HFF-Myc (cell line): ENCODE results near the gene HS6ST2.

Source experiments
- DNase-seq: peaks from one replicate; pipeline ENCODE4 v3.0.0-alpha.2; 2011; ENCODE audit warnings: low read depth; ENCODE audit errors: extremely low read depth
- H3K4me3 ChIP-seq: replicated peaks from 2 replicates; pipeline ENCODE4 v1.5.1; 2011; ENCODE audit warnings: low read depth, mild to moderate bottlenecking, control low read depth, low read length
- CTCF ChIP-seq: IDR thresholded peaks from 2 replicates; pipeline ENCODE4 v1.5.1; 2012; ENCODE audit warnings: mild to moderate bottlenecking, low read depth, low read length, control low read depth; ENCODE audit errors: missing control alignments

HS6ST2 gene

GRCh38 chrX:132778917-132779316 lies 179.5 kb downstream of the HS6ST2 start:
- no peak for TF ChIP-seq CTCF
- H3K4me3 ChIP-seq = no peak overlapping the region

GRCh38 chrX:132776486-132777210 lies 181.8 kb downstream of the HS6ST2 start:
- no peak overlapping the region for H3K4me3 ChIP-seq
- no peak for TF ChIP-seq CTCF
- no peak for DNase-seq

More at GRCh38 chrX:132778917-132779316, 179.5 kb downstream of the HS6ST2 start:
- no peak for DNase-seq

DNA sequence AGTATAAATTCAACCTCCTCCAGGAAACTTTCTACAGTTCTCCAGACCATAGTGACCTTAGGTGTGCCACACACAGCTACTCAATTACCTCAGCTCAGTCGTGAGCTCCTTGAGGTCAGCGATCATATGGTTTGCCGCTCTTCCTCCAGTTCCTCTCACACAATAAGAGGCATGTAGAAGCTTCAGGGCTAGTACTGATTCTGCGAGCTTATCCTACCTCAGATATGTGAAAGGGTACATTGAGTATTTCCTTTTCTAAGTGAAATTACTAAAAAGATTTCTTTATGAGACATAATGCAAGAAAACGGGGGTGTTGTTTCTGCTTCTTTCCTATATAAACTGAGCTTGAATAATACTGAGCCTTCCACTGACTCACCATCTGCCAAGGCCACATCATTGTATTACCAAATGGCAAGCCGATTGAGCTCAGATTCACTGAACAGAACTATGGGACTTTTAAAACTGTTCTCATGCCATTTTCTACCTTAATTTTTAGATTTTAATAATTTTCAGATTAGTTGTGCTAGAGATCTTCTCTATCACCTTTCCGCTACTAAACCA lies 183.1 kb downstream of the HS6ST2 start:
- H3K4me3 ChIP-seq = no peak overlapping the region
- no peak for TF ChIP-seq CTCF
- DNase-seq = no peak

DNA sequence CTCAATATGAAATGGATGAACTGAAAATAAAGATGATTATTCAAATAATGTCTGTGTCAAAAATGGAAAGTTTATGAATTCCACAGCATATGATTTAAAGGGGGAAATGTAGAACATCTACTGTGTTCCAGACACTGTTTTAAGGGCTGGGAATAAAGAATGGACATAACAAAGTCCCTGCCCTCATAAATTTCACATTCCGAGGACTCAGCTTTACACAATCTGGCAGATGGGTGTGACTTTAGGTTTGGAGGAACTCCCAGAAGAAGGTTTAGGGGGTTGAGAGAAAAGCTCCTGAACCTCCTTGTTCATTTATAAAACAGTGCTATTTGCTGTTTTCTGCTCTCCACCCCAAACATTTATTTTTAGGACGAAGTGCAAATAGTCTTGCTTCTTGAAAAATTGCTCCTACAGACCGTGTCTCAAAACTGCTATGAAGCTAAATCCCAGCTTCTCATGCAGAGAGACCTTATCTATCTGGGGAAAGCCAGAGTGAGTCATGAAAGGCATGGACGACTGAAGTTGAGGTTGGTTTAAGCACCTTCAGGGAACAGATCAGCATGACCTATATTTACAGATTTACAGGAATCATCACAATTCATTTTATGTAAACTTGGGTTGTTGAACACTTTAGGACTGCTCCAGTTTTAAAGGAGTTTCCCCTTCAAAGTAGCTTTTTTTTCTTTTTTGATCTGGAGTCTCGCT lies 184.3 kb downstream of the HS6ST2 start:
- no peak for TF ChIP-seq CTCF
- DNase-seq = no peak
- no peak overlapping the region for H3K4me3 ChIP-seq

- TF ChIP-seq CTCF = no peak
- no peak for DNase-seq
- H3K4me3 ChIP-seq = no peak overlapping the region
Observed at GRCh38 chrX:132769609-132770008, 188.8 kb downstream of the HS6ST2 start.

GRCh38 chrX:132766452-132766851 lies 192.0 kb downstream of the HS6ST2 start:
- no peak for TF ChIP-seq CTCF
- H3K4me3 ChIP-seq = no peak overlapping the region
- DNase-seq = no peak
